ENCODE measurements around the gene DCTN3. TPM values are rescaled to one million over a fixed set of nuclear protein-coding genes. Genes with fewer than 3 reads are reported as not detected.

Gene DCTN3
- total and polyA plus RNA-seq, 9 of the 15 experiments (the other 6 are each of a cell fraction or from before 2014, with no cell fraction given), result 11.0 to 51.0 (median 41.9) TPM

DNA sequence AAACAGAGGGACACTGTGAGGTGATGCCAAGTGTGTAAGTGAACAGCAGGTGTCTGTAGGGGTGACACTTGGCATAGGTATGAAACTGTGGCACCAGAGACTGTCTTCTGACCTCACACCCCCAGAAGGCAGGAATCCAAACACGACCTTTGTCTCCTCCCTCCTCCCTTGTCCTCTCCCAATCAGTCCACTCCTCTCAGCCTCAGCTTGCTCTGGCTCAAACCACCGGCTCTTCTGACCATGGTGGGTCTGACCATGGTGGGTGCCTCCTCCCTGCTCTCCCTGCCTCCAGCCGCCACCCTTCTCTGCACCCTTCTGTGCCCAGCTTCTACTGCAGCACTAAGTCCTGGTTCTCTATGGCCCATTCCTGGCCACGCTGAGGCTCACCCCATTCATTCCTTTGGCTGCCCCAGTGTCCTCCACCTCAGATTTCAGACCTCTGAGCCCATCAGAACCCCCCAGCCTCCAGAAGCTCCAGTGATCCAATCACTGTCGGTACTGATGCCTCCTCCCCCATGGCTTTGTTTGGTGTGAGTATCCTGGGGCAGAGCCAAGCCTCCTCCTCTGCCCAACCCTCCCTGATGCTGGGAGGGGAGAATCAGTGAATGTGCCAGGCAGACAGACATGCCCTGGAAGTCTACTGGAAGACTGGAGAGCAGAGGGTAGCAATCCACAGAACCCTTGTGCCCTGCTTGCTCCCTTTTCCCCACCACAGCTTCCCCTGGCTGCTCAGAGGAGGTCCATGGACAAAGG, 10.3 kb upstream of the DCTN3 start (continued):
- TF ChIP-seq CREBBP (IDR thresholded peaks at IDR 0.05; ENCODE audit: low read depth, low read length) (no peak), TRIM24 (IDR thresholded peaks at IDR 0.05) (no peak)
- TF ChIP-seq, protein P1, sequence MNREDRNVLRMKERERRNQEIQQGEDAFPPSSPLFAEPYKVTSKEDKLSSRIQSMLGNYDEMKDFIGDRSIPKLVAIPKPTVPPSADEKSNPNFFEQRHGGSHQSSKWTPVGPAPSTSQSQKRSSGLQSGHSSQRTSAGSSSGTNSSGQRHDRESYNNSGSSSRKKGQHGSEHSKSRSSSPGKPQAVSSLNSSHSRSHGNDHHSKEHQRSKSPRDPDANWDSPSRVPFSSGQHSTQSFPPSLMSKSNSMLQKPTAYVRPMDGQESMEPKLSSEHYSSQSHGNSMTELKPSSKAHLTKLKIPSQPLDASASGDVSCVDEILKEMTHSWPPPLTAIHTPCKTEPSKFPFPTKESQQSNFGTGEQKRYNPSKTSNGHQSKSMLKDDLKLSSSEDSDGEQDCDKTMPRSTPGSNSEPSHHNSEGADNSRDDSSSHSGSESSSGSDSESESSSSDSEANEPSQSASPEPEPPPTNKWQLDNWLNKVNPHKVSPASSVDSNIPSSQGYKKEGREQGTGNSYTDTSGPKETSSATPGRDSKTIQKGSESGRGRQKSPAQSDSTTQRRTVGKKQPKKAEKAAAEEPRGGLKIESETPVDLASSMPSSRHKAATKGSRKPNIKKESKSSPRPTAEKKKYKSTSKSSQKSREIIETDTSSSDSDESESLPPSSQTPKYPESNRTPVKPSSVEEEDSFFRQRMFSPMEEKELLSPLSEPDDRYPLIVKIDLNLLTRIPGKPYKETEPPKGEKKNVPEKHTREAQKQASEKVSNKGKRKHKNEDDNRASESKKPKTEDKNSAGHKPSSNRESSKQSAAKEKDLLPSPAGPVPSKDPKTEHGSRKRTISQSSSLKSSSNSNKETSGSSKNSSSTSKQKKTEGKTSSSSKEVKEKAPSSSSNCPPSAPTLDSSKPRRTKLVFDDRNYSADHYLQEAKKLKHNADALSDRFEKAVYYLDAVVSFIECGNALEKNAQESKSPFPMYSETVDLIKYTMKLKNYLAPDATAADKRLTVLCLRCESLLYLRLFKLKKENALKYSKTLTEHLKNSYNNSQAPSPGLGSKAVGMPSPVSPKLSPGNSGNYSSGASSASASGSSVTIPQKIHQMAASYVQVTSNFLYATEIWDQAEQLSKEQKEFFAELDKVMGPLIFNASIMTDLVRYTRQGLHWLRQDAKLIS (CRISPR knock-in tag; IDR thresholded peaks at IDR 0.05), result no peak

DNA sequence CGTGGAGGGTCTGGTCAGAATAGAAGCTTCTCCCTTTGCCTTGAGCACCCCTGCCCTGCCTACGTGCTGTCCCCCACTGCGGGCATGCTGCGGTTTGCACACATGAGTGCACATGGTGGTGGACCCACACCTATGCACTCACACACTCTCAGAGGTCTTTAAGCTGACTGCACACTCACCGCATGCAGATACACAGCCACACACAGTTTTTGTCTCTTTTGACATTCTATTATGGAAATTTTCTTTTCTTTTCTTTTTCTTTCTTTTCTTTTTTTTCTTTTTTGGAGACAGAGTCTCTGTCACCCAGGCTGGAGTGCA, 9.2 kb upstream of the DCTN3 start:
- Histone ChIP-seq H3K9me1 (ENCODE audit: control insufficient read depth, insufficient read depth, low read length) (no peaks in the 10 kb centered on the region), H3K36me3 (ENCODE audit: control insufficient read depth, insufficient read depth, low read length) (no peaks in the 10 kb centered on the region), H4K20me1 (replicated peaks; ENCODE audit: control insufficient read depth, insufficient read depth, low read length) (0 out of 2 replicates have a peak, but pooled peaks cover 4% of the 10 kb centered on the region), H3K9me3 (replicated peaks; ENCODE audit: control insufficient read depth, insufficient read depth, low read depth, low read length) (no peaks in the 10 kb centered on the region), H3K4me2 (ENCODE audit: insufficient read depth, low read length) (peak overlapping the region; percentile 41; the same call in 1 of the 2 replicates), H3K9ac (ENCODE audit: insufficient read depth in 1 of 2, low read depth in 2 of 2, low read length in 2 of 2) (no peak overlapping the region), H3K27me3 (ENCODE audit: control insufficient read depth in 2 of 2, insufficient read depth in 2 of 2, low read length in 2 of 2) (peaks cover 14 to 55% of the 10 kb centered on the region in 2 experiments; a peak in 4 of 5 replicates), H3K4me1 (replicated peaks in 1 of 2; ENCODE audit: control insufficient read depth in 2 of 2, insufficient read depth in 2 of 2, low read length in 2 of 2) (peaks cover 0 to 19% of the 10 kb centered on the region in 2 experiments; a peak in 4 of 5 replicates), H3K79me2 (ENCODE audit: control insufficient read depth, insufficient read depth, low read length) (no peaks in the 10 kb centered on the region), H3K4me3 (no peak overlapping the region), H3K27ac (ENCODE audit: extremely low read depth, low read depth, low read length) (no peak overlapping the region), H2AFZ (ENCODE audit: low read depth, low read length) (no peak overlapping the region)
- POLR2A ChIA-PET, result no interaction called here
- intact Hi-C loops (cut with micrococcal nuclease), result no loop called here
- DNase-seq (ENCODE audit: extremely low read depth in 1 of 4, low spot score in 3 of 4), result no peak
- in situ Hi-C loops (cut with MboI), result no loop called here
- BruUV-seq (replicated peaks), result no TSS peak
- no peak for FAIRE-seq
- no peak for ATAC-seq
- CTCF ChIA-PET (ENCODE audit: low intra/inter-chr PET ratio), result no interaction called here
- WGBS (ENCODE audit: insufficient coverage, low coverage, missing lambda C conversion rate), result 3% methylated on average over 5 of the region's 5 CpGs
- no peak for TF ChIP-seq HLTF (IDR thresholded peaks at IDR 0.05)
- no peak for TF ChIP-seq SMC3 (conservative IDR thresholded peaks at IDR 0.05; ENCODE audit: insufficient read depth, low read depth, low read length)
- no peak for TF ChIP-seq NELFE (IDR thresholded peaks at IDR 0.05; ENCODE audit: insufficient read depth, insufficient read length)

Measured in K562 (cell line).